ENCODE measurements around the gene SOX5. TPM values are rescaled to one million over a fixed set of nuclear protein-coding genes. Genes with fewer than 3 reads are reported as not detected.

Gene SOX5
- total and polyA plus RNA-seq, 2 experiments from 2014 or later = 1.0 to 4.7 TPM

- TF ChIP-seq ZNF462 (CRISPR knock-in tag; IDR thresholded peaks at IDR 0.05) (no peak), EZH2 (IDR thresholded peaks at IDR 0.05; ENCODE audit: low read depth, unreplicated experiment) (no peak), ETS1 (IDR thresholded peaks at IDR 0.05) (no peak)
Observed at GRCh38 chr12:23771240-23771949, 178.1 kb downstream of the SOX5 start (continued).

- no peaks in the 10 kb centered on the region for H3K79me2 ChIP-seq (replicated peaks; ENCODE audit: insufficient read depth)
- H3F3A ChIP-seq (replicated peaks; ENCODE audit: low read depth) = no peaks in the 10 kb centered on the region
- H3K36me3 ChIP-seq (ENCODE audit: insufficient read depth) = no peaks in the 10 kb centered on the region
- no peak overlapping the region for H3K27ac Mint-ChIP-seq
- no peak overlapping the region for H3K4me3 ChIP-seq
- no peaks in the 10 kb centered on the region for H3K9me3 Mint-ChIP-seq
- peaks cover 2% of the 10 kb centered on the region for H3K27me3 Mint-ChIP-seq (ENCODE audit: insufficient read depth, low read depth, poor library complexity)
- TF ChIP-seq CTCF (conservative IDR thresholded peaks at IDR 0.05; ENCODE audit: low read depth in 2 of 2) = no peak
- TF ChIP-seq EZH2phosphoT487 (IDR thresholded peaks at IDR 0.05; ENCODE audit: unreplicated experiment) = no peak
- H3K4me2 ChIP-seq = no peak overlapping the region
- ATAC-seq = no peak
- peaks cover 24% of the 10 kb centered on the region for H3K4me1 Mint-ChIP-seq
- peaks cover 28% of the 10 kb centered on the region for H3K4me1 ChIP-seq (ENCODE audit: insufficient read depth)
- no peak overlapping the region for H3K27ac ChIP-seq (ENCODE audit: low read depth)
- H3K4me3 Mint-ChIP-seq = no peak overlapping the region
- H3K9me2 ChIP-seq (ENCODE audit: insufficient read depth) = no peaks in the 10 kb centered on the region
- no peak for DNase-seq (ENCODE audit: low spot score)
- H2AFZ ChIP-seq = no peak overlapping the region
- H3K36me3 Mint-ChIP-seq (ENCODE audit: low read depth) = no peaks in the 10 kb centered on the region; the same call in 2 of the 3 replicates
- no peaks in the 10 kb centered on the region for H3K27me3 ChIP-seq (ENCODE audit: insufficient read depth)
- no peaks in the 10 kb centered on the region for H4K20me1 ChIP-seq (replicated peaks; ENCODE audit: insufficient read depth)
Observed at GRCh38 chr12:23770202-23770938, 179.1 kb downstream of the SOX5 start.
